HCEC 1CT (cell line): ENCODE results near the gene IL17A.
A peak's percentile ranks its signal among the peaks of the same experiment; 100 is the strongest.

ENCODE experiments used
- DNase-seq: peaks from one replicate; pipeline ENCODE4 v3.0.0-alpha.2; 2017

IL17A gene

DNA sequence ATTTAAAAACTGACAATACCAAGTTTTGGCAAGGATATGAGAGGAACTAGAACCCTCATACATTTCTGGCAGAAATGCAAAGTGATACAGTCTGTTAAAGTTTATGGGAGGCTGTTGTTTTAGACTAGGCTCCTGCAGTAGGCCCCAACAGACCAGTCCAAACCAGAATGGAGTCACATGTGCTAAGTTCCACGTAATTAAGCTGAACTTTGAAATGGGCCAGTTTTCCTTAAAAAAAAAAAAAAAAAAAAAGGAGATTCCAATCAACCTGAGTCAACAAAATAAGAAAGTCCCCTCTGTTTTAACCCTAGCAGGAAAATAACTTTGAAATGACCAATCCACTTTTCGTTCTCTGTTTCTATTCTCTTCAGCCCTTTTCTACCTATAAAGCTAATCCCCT, 31.6 kb downstream of the IL17A start:
- no peak for DNase-seq

GRCh38 chr6:52221302-52221701, 35.1 kb downstream of the IL17A start:
- no peak for DNase-seq

DNA sequence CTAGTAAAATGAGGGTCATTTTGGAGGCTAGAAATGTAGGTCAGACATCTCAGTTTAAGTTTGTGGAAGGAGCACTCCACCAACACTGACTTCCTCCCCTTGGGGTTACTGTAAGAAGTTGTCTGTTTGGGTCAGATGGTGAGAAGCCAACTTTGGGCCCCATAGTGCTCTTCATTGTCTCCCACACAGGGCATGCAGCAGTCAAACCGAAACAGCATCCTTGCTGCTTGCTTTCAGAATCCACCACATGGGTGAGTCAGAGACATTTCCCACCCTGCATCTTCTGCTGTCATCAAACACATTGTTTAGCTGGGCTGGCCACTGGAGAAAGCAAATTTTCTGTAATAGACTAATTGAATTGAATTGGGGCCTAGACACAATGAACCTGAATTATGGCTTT, 41.3 kb downstream of the IL17A start:
- no peak for DNase-seq

- DNase-seq = no peak
Measured at GRCh38 chr6:52230685-52231084, 44.5 kb downstream of the IL17A start.

- no peak for DNase-seq
Measured at GRCh38 chr6:52231406-52232127, 45.4 kb downstream of the IL17A start.

DNA sequence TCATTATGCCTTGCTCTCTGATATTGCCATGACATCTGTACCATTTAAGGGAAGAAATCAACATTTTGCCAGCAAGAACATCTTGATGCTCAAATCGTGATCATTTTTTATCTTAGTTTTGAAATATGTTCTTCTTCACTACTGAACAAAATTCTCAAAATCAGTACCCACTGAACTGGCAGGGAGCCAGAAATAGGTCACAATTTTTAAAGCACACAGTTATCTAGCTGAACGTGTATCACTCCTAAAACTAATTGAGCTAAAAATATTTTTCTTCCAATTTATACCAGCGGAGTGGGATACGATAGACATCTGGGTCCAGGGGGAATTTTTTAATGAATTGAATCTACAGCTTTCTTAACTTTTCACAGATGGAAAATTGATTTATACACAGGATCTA, 46.8 kb downstream of the IL17A start:
- no peak for DNase-seq

GRCh38 chr6:52233975-52234823, 48.0 kb downstream of the IL17A start:
- DNase-seq = peak; percentile 74
